ENCODE data around the gene C11orf68. TPM values are rescaled to one million over a fixed set of nuclear protein-coding genes. Genes with fewer than 3 reads are reported as not detected.

Gene C11orf68
- total RNA-seq, 1 experiment from 2014 or later = 20.1 TPM

DNA sequence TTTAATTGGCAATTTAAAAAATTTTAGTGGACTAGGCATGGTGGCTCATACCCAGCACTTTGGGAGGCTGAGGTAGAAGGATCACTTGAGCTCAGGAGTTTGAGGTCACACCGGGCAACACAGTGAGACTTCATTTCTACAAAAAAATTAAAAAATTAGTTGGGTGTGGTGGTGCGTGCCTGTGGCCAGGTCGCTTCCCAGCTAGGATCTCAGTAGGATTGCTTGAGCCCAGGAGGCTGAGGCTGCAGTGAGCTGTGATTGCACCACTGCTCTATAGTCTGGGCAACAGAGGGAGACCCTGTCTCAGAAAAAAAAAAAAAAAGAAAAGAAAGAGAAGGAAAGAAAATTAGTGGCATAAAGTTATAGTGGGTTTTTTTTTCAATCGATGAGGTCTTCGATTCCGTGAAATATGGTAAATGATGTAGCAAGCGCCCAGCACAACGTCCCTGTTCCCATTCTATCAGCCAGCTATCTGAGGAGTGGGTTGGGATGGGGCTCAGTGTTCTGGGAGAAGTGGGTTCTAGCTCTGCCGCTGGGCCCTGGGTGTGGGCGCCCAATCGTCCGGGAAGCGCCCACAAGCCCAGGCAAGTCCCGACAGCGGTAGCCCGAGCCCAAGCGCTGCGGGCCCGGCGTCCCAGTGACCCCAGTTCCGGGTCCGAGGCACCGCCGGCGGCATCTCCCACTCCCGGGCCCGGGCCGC, 20.1 kb downstream of the C11orf68 start:
- CTCF ChIA-PET = interaction anchor here (0.8 to 4.3 kb wide), 5 partner anchors 8 to 39 kb away, joined by 3 to 30 read pairs (median 5); partner anchors contain the start of genes CCDC85B and FIBP
- intact Hi-C loops (cut with micrococcal nuclease; ENCODE audit: unreplicated experiment) = no loop called here
- Histone ChIP-seq H3K4me1 (peaks cover 29% of the 10 kb centered on the region), H3K4me3 (ENCODE audit: low read depth, low read length) (peak overlapping the region; percentile 75), H3K9me3 (no peaks in the 10 kb centered on the region), H3K36me3 (ENCODE audit: control insufficient read depth, insufficient read depth, low read length) (no peaks in the 10 kb centered on the region), H3K27me3 (replicated peaks; ENCODE audit: control insufficient read depth, insufficient read depth, low read length) (no peaks in the 10 kb centered on the region; the same call in 1 of the 2 replicates)
- no peak for DNase-seq
- POLR2A ChIA-PET = interaction anchor here (0.6 to 2.7 kb wide), 2 partner anchors 8 to 38 kb away, joined by 3 to 27 read pairs; partner anchors contain the start of gene CCDC85B
- BruUV-seq (replicated peaks) = TSS peak; percentile 24
- H3K36me3 Mint-ChIP-seq (ENCODE audit: insufficient read depth, unreplicated experiment) = peaks cover 19% of the 10 kb centered on the region
- no peaks in the 10 kb centered on the region for H3K9me3 Mint-ChIP-seq (ENCODE audit: unreplicated experiment)
- TF ChIP-seq CTCF (IDR thresholded peaks at IDR 0.05; ENCODE audit: insufficient read depth in 1 of 2, low read depth in 1 of 2, low read length in 1 of 2, severe bottlenecking in 1 of 2, unreplicated experiment in 1 of 2) = no peak
- peaks cover 17% of the 10 kb centered on the region for H3K4me1 Mint-ChIP-seq (ENCODE audit: low read depth, unreplicated experiment)
- H3K4me3 Mint-ChIP-seq (ENCODE audit: unreplicated experiment) = peak overlapping the region; percentile 79
- H3K27ac Mint-ChIP-seq (ENCODE audit: unreplicated experiment) = peak overlapping the region; percentile 76
- H3K27me3 Mint-ChIP-seq (ENCODE audit: insufficient read depth, unreplicated experiment) = no peaks in the 10 kb centered on the region

DNA sequence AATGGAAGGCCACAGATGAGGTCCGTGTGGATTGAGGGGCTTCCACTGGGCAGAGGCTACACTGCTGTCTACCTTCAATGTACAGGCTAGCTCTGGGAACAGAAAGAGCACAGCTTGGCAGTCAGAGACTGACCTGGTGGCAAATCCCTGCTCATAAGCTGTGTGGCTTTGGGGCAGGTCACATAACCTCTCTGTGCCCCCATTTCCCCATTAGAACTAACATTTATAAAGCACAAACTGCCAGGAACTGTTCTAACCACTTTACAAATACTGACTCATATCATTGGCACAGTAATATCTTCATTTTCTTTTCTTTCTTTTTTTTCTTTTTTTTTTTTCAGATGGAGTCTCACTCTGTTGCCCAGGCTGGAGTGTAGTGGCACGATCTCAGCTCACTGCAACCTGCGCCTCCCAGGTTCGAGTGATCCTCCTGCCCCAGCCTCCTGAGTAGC, 21.8 kb downstream of the C11orf68 start:
- POLR2A ChIA-PET = no interaction called here
- no TSS peak for BruUV-seq (replicated peaks)
- Mint-ChIP-seq H3K27ac (ENCODE audit: unreplicated experiment) (no peak overlapping the region), H3K36me3 (ENCODE audit: insufficient read depth, unreplicated experiment) (peaks cover 27% of the 10 kb centered on the region), H3K9me3 (ENCODE audit: unreplicated experiment) (no peaks in the 10 kb centered on the region), H3K4me1 (ENCODE audit: low read depth, unreplicated experiment) (peaks cover 11% of the 10 kb centered on the region), H3K4me3 (ENCODE audit: unreplicated experiment) (no peak overlapping the region), H3K27me3 (ENCODE audit: insufficient read depth, unreplicated experiment) (no peaks in the 10 kb centered on the region)
- TF ChIP-seq CTCF (IDR thresholded peaks at IDR 0.05; ENCODE audit: insufficient read depth in 1 of 2, low read depth in 1 of 2, low read length in 1 of 2, severe bottlenecking in 1 of 2, unreplicated experiment in 1 of 2) = no peak
- CTCF ChIA-PET = interaction anchor here (0.7 to 1.4 kb wide), 4 partner anchors 9 to 87 kb away, joined by 3 to 19 read pairs (median 6); partner anchors contain the start of gene FIBP
- DNase-seq = no peak
- no peaks in the 10 kb centered on the region; the same call in 1 of the 2 replicates for H3K27me3 ChIP-seq (replicated peaks; ENCODE audit: control insufficient read depth, insufficient read depth, low read length)
- intact Hi-C loops (cut with micrococcal nuclease; ENCODE audit: unreplicated experiment) = no loop called here
- no peaks in the 10 kb centered on the region for H3K9me3 ChIP-seq
- no peaks in the 10 kb centered on the region for H3K36me3 ChIP-seq (ENCODE audit: control insufficient read depth, insufficient read depth, low read length)
- no peak overlapping the region for H3K4me3 ChIP-seq (ENCODE audit: low read depth, low read length)
- H3K4me1 ChIP-seq = peaks cover 11% of the 10 kb centered on the region

- no peaks in the 10 kb centered on the region for H3K9me3 ChIP-seq
- Mint-ChIP-seq H3K4me1 (ENCODE audit: low read depth, unreplicated experiment) (peaks cover 10% of the 10 kb centered on the region), H3K27me3 (ENCODE audit: insufficient read depth, unreplicated experiment) (no peaks in the 10 kb centered on the region), H3K27ac (ENCODE audit: unreplicated experiment) (no peak overlapping the region), H3K36me3 (ENCODE audit: insufficient read depth, unreplicated experiment) (peaks cover 27% of the 10 kb centered on the region), H3K4me3 (ENCODE audit: unreplicated experiment) (no peak overlapping the region), H3K9me3 (ENCODE audit: unreplicated experiment) (no peaks in the 10 kb centered on the region)
- ChIA-PET CTCF (interaction anchor here (0.8 to 1.4 kb wide), 4 partner anchors 8 to 37 kb away, joined by 3 to 19 read pairs (median 3); partner anchors contain the start of gene FIBP), POLR2A (no interaction called here)
- H3K36me3 ChIP-seq (ENCODE audit: control insufficient read depth, insufficient read depth, low read length) = no peaks in the 10 kb centered on the region
- DNase-seq = no peak
- H3K4me1 ChIP-seq = peaks cover 14% of the 10 kb centered on the region
- H3K27me3 ChIP-seq (replicated peaks; ENCODE audit: control insufficient read depth, insufficient read depth, low read length) = no peaks in the 10 kb centered on the region; the same call in 1 of the 2 replicates
- TF ChIP-seq CTCF (IDR thresholded peaks at IDR 0.05; ENCODE audit: insufficient read depth in 1 of 2, low read depth in 1 of 2, low read length in 1 of 2, severe bottlenecking in 1 of 2, unreplicated experiment in 1 of 2) = no peak
- intact Hi-C loops (cut with micrococcal nuclease; ENCODE audit: unreplicated experiment) = no loop called here
- no TSS peak for BruUV-seq (replicated peaks)
- H3K4me3 ChIP-seq (ENCODE audit: low read depth, low read length) = no peak overlapping the region
Observed at GRCh38 chr11:65896034-65896999, 22.5 kb downstream of the C11orf68 start.
